GM12873 (cell line): Measurements from ENCODE around the gene C10orf95.

ENCODE experiments used
- CTCF ChIP-seq: IDR thresholded peaks from 2 replicates; pipeline ENCODE4 v1.5.1; 2012; ENCODE audit warnings: low read depth, mild to moderate bottlenecking, moderate library complexity, low read length, control low read depth; ENCODE audit not compliant: insufficient read depth; ENCODE audit errors: missing control alignments

C10orf95 gene

GRCh38 chr10:102473445-102474331, 22.3 kb upstream of the C10orf95 start:
- no peak for TF ChIP-seq CTCF

GRCh38 chr10:102470579-102471546, 19.5 kb upstream of the C10orf95 start:
- no peak for TF ChIP-seq CTCF

- no peak for TF ChIP-seq CTCF
Measured at GRCh38 chr10:102468683-102469082, 17.3 kb upstream of the C10orf95 start.

GRCh38 chr10:102467971-102468438, 16.7 kb upstream of the C10orf95 start:
- TF ChIP-seq CTCF, result no peak

- TF ChIP-seq CTCF, result no peak
Measured at GRCh38 chr10:102467318-102467717, 16.0 kb upstream of the C10orf95 start.

- no peak for TF ChIP-seq CTCF
Measured at GRCh38 chr10:102465466-102465865, 14.1 kb upstream of the C10orf95 start.

GRCh38 chr10:102463983-102464382, 12.6 kb upstream of the C10orf95 start:
- TF ChIP-seq CTCF, result no peak
